NT2/D1 (cell line): Measurements from ENCODE around the gene ZNRF1.

Source experiments
- SUZ12 ChIP-seq: IDR thresholded peaks from 2 replicates; pipeline ENCODE4 v1.6.1; 2011; ENCODE audit not compliant: insufficient read length, insufficient read depth; ENCODE audit errors: extremely low read depth
- YY1 ChIP-seq: IDR thresholded peaks from 2 replicates; pipeline ENCODE4 v1.6.1; 2011; ENCODE audit not compliant: insufficient read length, insufficient read depth
- ZNF274 ChIP-seq: IDR thresholded peaks from 2 replicates; pipeline ENCODE4 v1.6.1; 2011; ENCODE audit warnings: mild to moderate bottlenecking, low read depth, low read length

GRCh38 chr16:75062135-75062975, 63.5 kb downstream of the ZNRF1 start:
- TF ChIP-seq SUZ12 (no peak), YY1 (no peak), ZNF274 (no peak)
